GM12873 (cell line): ENCODE measurements around the gene MLLT6.

Source experiments
- CTCF ChIP-seq: IDR thresholded peaks from 2 replicates; pipeline ENCODE4 v1.5.1; 2012; ENCODE audit warnings: low read depth, mild to moderate bottlenecking, moderate library complexity, low read length, control low read depth; ENCODE audit not compliant: insufficient read depth; ENCODE audit errors: missing control alignments

MLLT6 gene

DNA sequence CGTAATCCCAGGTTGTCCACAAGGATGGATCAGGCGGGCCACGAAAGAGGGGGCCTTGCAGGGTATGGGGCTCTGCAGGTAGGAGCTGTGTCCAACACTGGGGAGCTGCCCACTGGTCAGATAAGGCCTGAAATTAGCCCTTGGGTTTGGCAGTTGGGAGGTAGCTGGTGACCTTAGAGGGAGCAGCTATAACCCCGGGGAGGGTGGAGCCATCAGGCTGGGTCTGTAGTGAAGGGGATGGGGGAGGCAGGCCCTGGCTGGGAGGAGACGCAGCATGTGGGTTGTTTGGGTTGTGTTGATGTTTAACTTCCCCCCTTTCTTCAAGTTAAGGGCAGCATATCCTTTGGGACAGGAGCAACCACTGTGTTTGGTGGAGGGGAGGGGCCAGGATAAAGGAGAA is 5.9 kb downstream of the MLLT6 start:
- TF ChIP-seq CTCF: no peak

GRCh38 chr17:38711792-38712571 is 6.9 kb downstream of the MLLT6 start:
- TF ChIP-seq CTCF: no peak

DNA sequence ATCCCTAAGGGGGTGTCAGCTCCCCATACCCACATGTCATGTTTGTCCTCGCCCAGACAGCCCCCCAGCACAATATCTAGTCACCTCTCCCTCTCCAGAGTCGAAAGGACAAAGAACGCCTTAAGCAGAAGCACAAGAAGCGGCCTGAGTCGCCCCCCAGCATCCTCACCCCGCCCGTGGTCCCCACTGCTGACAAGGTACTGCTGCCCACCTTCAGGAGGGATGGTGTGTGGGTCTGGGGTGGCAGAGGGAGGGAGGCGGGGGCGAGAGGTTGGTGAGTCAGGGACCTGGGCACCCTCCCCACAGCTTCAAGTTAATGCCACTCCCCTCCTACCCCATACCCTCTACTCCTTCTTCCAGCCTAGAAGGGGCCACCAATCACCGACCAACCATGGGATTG is 7.5 kb downstream of the MLLT6 start:
- no peak for TF ChIP-seq CTCF

DNA sequence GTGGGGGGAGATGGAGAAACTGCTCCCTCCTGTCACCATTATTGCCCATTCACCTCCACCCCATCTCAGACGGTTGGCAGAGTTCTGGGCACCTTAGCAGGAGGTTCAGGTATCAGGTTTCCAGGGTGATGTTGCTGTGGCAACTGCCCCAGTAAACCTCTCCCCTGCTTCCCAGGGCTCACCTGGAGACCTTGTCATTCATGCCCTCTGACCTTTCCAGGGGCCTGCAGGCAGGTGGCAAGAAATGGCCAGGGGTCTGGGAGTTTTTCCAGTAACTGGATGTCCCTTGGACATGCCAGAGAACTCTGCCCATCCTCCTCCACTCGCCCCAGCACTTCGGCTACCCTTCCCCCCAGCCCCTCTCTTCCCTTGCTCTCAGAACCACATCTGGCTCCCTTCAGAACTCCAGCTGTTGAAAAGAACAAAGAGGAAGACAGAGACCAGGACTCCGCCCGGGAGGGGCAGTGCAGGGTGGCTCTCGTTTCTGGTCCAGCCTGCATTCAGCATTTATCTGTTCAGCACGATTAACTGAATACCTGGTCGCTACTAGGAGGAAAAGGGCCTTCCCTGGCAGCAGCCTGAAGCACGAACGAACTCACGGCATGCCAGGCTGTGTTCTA is 8.5 kb downstream of the MLLT6 start:
- no peak for TF ChIP-seq CTCF

DNA sequence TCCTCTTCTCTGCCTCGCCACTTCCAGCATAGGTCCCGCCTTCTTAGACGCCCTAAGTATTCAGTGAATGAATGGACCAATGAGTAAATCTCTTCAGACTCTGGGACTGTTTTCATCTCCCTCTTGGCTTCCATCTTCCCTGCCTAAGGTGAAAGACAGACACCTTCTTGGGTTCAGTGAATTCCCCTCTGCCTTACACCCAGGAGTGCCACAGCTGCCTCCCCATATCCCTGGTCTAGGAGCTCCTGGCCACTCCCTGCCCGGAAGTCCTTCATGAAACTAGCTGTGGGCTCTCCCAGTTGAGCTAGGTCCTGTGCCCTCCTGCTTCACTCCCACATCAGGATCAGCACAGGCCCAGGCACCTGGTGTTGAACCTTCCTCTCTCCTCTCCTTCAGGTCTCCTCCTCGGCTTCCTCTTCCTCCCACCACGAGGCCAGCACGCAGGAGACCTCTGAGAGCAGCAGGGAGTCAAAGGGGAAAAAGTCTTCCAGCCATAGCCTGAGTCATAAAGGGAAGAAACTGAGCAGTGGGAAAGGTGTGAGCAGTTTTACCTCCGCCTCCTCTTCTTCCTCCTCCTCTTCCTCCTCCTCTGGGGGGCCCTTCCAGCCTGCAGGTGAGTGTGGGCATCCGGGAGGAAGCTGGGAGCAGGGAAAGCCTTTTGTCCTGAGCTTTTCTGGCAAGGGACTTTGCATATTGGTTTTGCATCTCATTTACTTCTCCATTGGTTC is 10.3 kb downstream of the MLLT6 start:
- no peak for TF ChIP-seq CTCF

DNA sequence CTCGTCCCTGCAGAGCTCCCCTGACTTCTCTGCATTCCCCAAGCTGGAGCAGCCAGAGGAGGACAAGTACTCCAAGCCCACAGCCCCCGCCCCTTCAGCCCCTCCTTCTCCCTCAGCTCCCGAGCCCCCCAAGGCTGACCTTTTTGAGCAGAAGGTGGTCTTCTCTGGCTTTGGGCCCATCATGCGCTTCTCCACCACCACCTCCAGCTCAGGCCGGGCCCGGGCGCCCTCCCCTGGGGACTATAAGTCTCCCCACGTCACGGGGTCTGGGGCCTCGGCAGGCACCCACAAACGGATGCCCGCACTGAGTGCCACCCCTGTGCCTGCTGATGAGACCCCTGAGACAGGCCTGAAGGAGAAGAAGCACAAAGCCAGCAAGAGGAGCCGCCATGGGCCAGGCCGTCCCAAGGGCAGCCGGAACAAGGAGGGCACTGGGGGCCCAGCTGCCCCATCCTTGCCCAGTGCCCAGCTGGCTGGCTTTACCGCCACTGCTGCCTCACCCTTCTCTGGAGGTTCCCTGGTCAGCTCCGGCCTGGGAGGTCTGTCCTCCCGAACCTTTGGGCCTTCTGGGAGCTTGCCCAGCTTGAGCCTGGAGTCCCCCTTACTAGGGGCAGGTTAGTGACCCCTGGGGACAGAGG is 11.4 kb downstream of the MLLT6 start:
- no peak for TF ChIP-seq CTCF
